Measurements from ENCODE around the gene ASB6. TPM values are rescaled to one million over a fixed set of nuclear protein-coding genes. Genes with fewer than 3 reads are reported as not detected.

ASB6 gene
- total and polyA plus RNA-seq, 2 of the 13 experiments (the other 11 are each of a cell fraction or from before 2014, with no cell fraction given) = 8.2 to 8.4 TPM

- TF ChIP-seq, protein P1, sequence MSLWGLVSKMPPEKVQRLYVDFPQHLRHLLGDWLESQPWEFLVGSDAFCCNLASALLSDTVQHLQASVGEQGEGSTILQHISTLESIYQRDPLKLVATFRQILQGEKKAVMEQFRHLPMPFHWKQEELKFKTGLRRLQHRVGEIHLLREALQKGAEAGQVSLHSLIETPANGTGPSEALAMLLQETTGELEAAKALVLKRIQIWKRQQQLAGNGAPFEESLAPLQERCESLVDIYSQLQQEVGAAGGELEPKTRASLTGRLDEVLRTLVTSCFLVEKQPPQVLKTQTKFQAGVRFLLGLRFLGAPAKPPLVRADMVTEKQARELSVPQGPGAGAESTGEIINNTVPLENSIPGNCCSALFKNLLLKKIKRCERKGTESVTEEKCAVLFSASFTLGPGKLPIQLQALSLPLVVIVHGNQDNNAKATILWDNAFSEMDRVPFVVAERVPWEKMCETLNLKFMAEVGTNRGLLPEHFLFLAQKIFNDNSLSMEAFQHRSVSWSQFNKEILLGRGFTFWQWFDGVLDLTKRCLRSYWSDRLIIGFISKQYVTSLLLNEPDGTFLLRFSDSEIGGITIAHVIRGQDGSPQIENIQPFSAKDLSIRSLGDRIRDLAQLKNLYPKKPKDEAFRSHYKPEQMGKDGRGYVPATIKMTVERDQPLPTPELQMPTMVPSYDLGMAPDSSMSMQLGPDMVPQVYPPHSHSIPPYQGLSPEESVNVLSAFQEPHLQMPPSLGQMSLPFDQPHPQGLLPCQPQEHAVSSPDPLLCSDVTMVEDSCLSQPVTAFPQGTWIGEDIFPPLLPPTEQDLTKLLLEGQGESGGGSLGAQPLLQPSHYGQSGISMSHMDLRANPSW (CRISPR knock-in tag; IDR thresholded peaks at IDR 0.05; ENCODE audit: borderline replicate concordance) = no peak
- TF ChIP-seq ZNF382 (CRISPR knock-in tag; IDR thresholded peaks at IDR 0.05; ENCODE audit: borderline replicate concordance) = no peak
- TF ChIP-seq RBAK (CRISPR knock-in tag; IDR thresholded peaks at IDR 0.05) = no peak
- no peak for TF ChIP-seq MBNL3 (CRISPR knock-in tag; conservative IDR thresholded peaks at IDR 0.05)
- no peak for TF ChIP-seq ZNF605 (CRISPR knock-in tag; IDR thresholded peaks at IDR 0.05)
- no peak for TF ChIP-seq SOX6 (IDR thresholded peaks at IDR 0.05)
- TF ChIP-seq SOX6 (CRISPR knock-in tag; IDR thresholded peaks at IDR 0.05) = no peak; the same call in 1 of the 2 replicates
- TF ChIP-seq ARID4A (CRISPR knock-in tag; IDR thresholded peaks at IDR 0.05; ENCODE audit: borderline replicate concordance) = peak; percentile 21; the same call in 1 of the 2 replicates
- no peak for TF ChIP-seq ZBTB39 (CRISPR knock-in tag; IDR thresholded peaks at IDR 0.05)
- TF ChIP-seq ZNF121 (CRISPR knock-in tag; IDR thresholded peaks at IDR 0.05) = no peak
- TF ChIP-seq ZNF878 (CRISPR knock-in tag; IDR thresholded peaks at IDR 0.05) = no peak
- no peak for TF ChIP-seq HBP1 (CRISPR knock-in tag; IDR thresholded peaks at IDR 0.05; ENCODE audit: low read depth)
- TF ChIP-seq NFIC (IDR thresholded peaks at IDR 0.05; ENCODE audit: low read length) = no peak; the same call in 1 of the 2 replicates
- TF ChIP-seq CAMTA2 (CRISPR knock-in tag; IDR thresholded peaks at IDR 0.05; ENCODE audit: borderline replicate concordance) = no peak
- TF ChIP-seq SRSF4 (IDR thresholded peaks at IDR 0.05; ENCODE audit: low read depth, low read length, poor library complexity, severe bottlenecking) = no peak
- no peak for TF ChIP-seq PHF20 (CRISPR knock-in tag; IDR thresholded peaks at IDR 0.05)
- TF ChIP-seq KLF9 (CRISPR knock-in tag; IDR thresholded peaks at IDR 0.05; ENCODE audit: low read depth) = no peak
- peak; percentile 96 for TF ChIP-seq SSRP1 (CRISPR knock-in tag; IDR thresholded peaks at IDR 0.05)
- no peak for TF ChIP-seq ZNF138 (CRISPR knock-in tag; IDR thresholded peaks at IDR 0.05; ENCODE audit: low read depth)
- TF ChIP-seq ATF7-NPFF (CRISPR knock-in tag; IDR thresholded peaks at IDR 0.05; ENCODE audit: low read depth) = no peak
Observed at GRCh38 chr9:129596541-129597331, 45.2 kb downstream of the ASB6 start (continued).
